ENCODE data around the gene EFNB3. TPM values are rescaled to one million over a fixed set of nuclear protein-coding genes. Genes with fewer than 3 reads are reported as not detected.

The EFNB3 gene
- total RNA-seq, 1 experiment from 2014 or later: 2.5 TPM

- no peak for ATAC-seq
- H3K4me1 ChIP-seq (ENCODE audit: control insufficient read depth, insufficient read depth, low read length): peaks cover 1% of the 10 kb centered on the region
- no peak overlapping the region for H3K27ac ChIP-seq (ENCODE audit: low read length)
- no peaks in the 10 kb centered on the region for H3K9me3 ChIP-seq (ENCODE audit: control insufficient read depth, insufficient read depth, low read depth, low read length)
- ChIA-PET CTCF (interaction anchor here (0.6 kb wide), 1 partner anchor 383 kb away, joined by 3 read pairs; no protein-coding TSS in a partner anchor), POLR2A (no interaction called here)
- in situ Hi-C loops (cut with HindIII; ENCODE audit: low pct_unique_long_range_greater_than_20kb, low sequenced_read_pairs) (no loop called here), intact Hi-C loops (cut with micrococcal nuclease; ENCODE audit: unreplicated experiment) (no loop called here)
- TF ChIP-seq, protein P1, sequence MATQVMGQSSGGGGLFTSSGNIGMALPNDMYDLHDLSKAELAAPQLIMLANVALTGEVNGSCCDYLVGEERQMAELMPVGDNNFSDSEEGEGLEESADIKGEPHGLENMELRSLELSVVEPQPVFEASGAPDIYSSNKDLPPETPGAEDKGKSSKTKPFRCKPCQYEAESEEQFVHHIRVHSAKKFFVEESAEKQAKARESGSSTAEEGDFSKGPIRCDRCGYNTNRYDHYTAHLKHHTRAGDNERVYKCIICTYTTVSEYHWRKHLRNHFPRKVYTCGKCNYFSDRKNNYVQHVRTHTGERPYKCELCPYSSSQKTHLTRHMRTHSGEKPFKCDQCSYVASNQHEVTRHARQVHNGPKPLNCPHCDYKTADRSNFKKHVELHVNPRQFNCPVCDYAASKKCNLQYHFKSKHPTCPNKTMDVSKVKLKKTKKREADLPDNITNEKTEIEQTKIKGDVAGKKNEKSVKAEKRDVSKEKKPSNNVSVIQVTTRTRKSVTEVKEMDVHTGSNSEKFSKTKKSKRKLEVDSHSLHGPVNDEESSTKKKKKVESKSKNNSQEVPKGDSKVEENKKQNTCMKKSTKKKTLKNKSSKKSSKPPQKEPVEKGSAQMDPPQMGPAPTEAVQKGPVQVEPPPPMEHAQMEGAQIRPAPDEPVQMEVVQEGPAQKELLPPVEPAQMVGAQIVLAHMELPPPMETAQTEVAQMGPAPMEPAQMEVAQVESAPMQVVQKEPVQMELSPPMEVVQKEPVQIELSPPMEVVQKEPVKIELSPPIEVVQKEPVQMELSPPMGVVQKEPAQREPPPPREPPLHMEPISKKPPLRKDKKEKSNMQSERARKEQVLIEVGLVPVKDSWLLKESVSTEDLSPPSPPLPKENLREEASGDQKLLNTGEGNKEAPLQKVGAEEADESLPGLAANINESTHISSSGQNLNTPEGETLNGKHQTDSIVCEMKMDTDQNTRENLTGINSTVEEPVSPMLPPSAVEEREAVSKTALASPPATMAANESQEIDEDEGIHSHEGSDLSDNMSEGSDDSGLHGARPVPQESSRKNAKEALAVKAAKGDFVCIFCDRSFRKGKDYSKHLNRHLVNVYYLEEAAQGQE (IDR thresholded peaks at IDR 0.05; ENCODE audit: insufficient read depth in 1 of 2, low read depth in 2 of 2, low read length in 1 of 2): no peak
- TF ChIP-seq TCF7L2 (IDR thresholded peaks at IDR 0.05; ENCODE audit: low read depth, low read length): no peak
- no peak for TF ChIP-seq SIN3A (IDR thresholded peaks at IDR 0.05; ENCODE audit: borderline replicate concordance, insufficient read depth, low read depth, low read length)
- TF ChIP-seq CTCF (IDR thresholded peaks at IDR 0.05): no peak
- TF ChIP-seq POLR2AphosphoS5 (IDR thresholded peaks at IDR 0.05; ENCODE audit: low read depth, low read length): no peak
- no peak for DNase-seq (ENCODE audit: low read depth, low spot score)
- no TSS peak for BruUV-seq (replicated peaks)
- no peaks in the 10 kb centered on the region for H3K36me3 ChIP-seq (ENCODE audit: control insufficient read depth, insufficient read depth, low read length)
- no peak overlapping the region for H3K4me3 ChIP-seq (ENCODE audit: low read depth in 2 of 2, low read length in 2 of 2)
- H3K27me3 ChIP-seq (ENCODE audit: control insufficient read depth, insufficient read depth, low read length): no peaks in the 10 kb centered on the region
These were observed 16.6 kb downstream of the EFNB3 start for GRCh38 chr17:7721612-7722011.

GRCh38 chr17:7727886-7728285 is 22.9 kb downstream of the EFNB3 start:
- Histone ChIP-seq H3K4me3 (ENCODE audit: low read depth in 2 of 2, low read length in 2 of 2) (no peak overlapping the region), H3K4me1 (ENCODE audit: control insufficient read depth, insufficient read depth, low read length) (no peaks in the 10 kb centered on the region), H3K9me3 (ENCODE audit: control insufficient read depth, insufficient read depth, low read depth, low read length) (no peaks in the 10 kb centered on the region), H3K27me3 (ENCODE audit: control insufficient read depth, insufficient read depth, low read length) (no peaks in the 10 kb centered on the region), H3K27ac (ENCODE audit: low read length) (no peak overlapping the region), H3K36me3 (ENCODE audit: control insufficient read depth, insufficient read depth, low read length) (no peaks in the 10 kb centered on the region)
- no peak for ATAC-seq
- in situ Hi-C loops (cut with HindIII; ENCODE audit: low pct_unique_long_range_greater_than_20kb, low sequenced_read_pairs) (no loop called here), intact Hi-C loops (cut with micrococcal nuclease; ENCODE audit: unreplicated experiment) (no loop called here)
- POLR2A ChIA-PET: no interaction called here
- no TSS peak for BruUV-seq (replicated peaks)
- TF ChIP-seq, protein P1 (IDR thresholded peaks at IDR 0.05; ENCODE audit: insufficient read depth in 1 of 2, low read depth in 2 of 2, low read length in 1 of 2): no peak
- no peak for TF ChIP-seq CTCF (IDR thresholded peaks at IDR 0.05)
- no peak for TF ChIP-seq SIN3A (IDR thresholded peaks at IDR 0.05; ENCODE audit: borderline replicate concordance, insufficient read depth, low read depth, low read length)
- CTCF ChIA-PET: no interaction called here
- DNase-seq (ENCODE audit: low read depth, low spot score): no peak

Data from Panc1 (cell line).